IPS-NIHi7 (cell line): ENCODE results near the gene SLC6A8.

ENCODE experiments used
- DNase-seq: peaks from one replicate; pipeline ENCODE4 v3.0.0; 2012; ENCODE audit warnings: mixed read lengths; ENCODE audit errors: extremely low spot score

The SLC6A8 gene

DNA sequence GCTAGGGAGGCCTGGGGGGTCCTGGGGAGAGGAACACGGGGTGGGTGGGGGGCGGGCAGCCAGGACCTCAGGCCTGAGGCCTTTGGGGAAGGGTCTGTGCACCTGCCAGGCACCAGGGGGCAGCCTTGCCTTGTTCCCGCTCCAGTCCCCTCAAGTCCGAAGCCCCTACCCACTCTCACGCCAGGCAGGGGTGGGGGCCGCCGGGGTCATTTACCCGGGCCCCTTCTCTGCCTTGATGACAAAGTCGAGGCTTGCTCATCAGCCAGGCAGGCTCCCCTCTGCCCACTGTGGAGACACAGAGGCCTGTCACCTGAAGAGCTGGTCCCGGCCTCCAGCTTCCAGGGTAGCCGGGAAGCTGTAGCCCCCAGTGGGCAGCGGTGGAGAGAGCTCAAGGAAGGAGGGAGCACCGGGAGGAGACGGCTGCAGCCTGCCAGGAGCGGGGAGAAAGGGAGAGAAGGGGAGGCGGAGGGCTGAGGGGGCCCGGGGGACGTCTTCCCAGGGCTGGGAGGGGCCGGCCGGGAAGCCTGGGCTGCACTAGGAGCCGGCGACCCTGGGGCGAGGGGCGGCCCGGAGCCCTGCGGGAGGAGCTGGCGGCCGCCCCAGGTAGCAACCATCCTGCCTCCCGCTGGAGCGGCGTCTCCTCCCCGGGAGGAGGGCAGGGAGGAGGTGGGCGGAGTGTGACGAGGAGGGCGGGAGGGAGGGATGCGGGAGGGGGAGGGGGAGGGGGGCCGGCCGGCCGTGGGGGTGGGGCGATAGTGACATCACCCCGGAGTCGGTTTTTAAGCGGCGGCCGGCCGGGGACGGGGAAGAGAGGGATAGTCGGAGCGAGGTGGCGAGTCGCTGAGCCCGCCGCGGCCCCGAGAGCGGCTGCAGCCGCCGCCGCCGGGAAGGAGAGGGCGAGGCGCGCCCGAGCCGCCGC, at the start of gene SLC6A8:
Gene SLC6A8, plus strand, starts transcription at position 806 of the 919 bp plus-strand sequence. CDS start 649 bp downstream, outside the sequence.
- no peak for DNase-seq

- no peak for DNase-seq
Measured at GRCh38 chrX:153638041-153638371, 49.7 kb upstream of the SLC6A8 start.

- no peak for DNase-seq
Measured at GRCh38 chrX:153638436-153639176, 49.1 kb upstream of the SLC6A8 start.

DNA sequence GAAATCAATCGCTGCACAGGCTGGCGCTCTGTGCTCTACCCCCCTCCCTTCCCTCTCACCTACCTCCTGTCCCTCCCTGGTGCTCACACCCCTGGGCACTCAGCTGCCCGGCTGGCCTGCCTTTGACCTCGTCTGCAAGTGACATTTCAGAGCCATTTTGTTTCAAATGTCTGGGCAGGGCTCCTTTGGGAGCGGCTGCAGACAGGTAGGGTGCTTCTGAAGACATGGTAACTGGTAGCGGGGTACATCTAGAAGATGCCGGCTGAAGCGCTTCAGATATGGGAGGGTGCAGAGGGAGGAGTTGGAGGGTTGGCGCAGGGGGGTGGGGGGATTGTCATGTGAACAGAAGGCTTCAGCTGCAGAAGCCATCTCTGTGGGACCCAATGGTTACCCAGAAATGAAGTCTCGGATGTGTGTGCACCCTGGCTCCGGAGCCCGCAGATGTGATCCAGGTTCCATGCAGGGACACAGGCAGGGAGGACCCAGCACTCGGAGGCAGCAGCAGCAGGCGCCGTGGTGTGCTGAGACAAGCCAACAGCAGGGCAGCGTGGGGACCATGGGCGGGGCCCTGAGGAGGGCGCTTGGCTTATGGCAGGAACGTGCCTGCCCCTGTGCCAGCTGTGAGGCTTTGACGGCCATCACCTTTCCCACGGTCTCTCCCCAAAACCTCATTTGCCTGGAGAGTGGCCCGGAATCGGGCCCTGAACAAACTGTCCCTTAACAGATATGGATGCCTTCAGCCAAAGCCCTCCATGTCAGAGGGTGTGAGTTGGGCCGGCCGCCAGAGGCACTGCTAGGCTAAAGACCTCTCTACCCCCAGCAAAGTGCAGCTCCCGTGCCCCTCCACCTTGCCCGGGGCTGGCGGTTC, 48.3 kb upstream of the SLC6A8 start:
- no peak for DNase-seq

DNA sequence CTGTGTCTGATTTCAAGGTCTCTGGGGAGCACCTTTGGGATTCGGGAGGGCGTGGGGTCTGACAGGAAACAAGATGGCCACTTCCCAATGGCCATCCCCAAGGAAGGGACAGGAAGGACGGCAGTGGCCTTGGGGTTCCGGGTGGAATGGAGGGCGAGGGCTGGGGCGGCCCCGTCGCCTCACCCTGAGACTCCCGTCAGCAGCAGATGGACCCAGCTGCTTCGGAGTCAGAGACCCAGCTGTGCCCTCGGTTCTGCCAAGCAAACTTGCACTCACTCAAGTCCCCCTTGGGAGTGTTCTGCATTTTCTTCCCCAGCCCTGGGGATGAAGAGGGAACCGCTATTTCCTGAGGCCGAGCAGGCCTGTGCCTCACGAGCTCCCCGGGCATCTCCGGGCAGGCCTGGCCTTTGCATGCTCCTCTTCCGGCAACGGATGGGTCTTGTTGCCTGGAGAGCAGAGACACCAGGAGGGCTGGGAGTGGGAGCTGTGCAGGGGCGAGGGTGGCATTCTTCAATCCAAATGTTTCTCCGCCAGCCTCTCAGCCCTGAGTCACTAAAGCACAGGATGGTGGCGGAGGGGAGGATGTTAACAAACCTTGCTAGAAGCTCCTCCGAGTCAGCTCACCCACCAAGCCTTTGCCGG, 47.6 kb upstream of the SLC6A8 start:
- no peak for DNase-seq

- DNase-seq: no peak
Measured at GRCh38 chrX:153640736-153641575, 46.8 kb upstream of the SLC6A8 start.

GRCh38 chrX:153641627-153642026, 46.1 kb upstream of the SLC6A8 start:
- DNase-seq: no peak

DNA sequence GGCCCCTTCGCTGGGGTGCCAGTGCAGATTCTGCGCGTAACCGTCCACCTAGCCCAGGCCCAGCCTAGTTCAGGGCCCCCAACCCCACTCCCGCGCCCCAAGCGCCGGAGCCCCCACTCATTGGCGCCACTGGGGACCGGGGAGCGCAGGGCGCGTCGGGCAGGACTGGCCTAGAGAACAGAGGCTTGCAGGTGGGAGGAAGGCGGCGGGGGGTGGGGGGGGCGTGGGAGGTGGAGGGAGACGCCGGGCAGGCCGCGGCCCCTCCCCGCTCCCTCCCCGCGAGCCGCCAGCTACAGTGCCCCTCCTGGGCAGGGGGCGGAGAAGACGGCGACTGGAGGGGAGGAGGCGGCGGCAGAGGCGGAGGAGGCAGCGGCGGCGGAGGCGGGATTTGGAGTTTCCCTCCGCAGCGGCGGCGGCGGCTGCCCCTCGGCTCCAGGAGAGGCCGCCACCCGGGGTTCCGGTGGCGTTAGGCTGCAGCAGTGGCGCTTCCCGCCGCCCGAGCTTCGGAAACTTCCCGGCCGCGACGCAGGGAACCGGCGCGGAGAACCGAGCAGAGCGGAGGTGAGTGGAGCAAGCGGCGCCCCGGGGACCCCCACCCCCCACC, 45.6 kb upstream of the SLC6A8 start:
- peak; percentile 41 for DNase-seq

GRCh38 chrX:153642655-153643430, 44.9 kb upstream of the SLC6A8 start:
- DNase-seq: no peak

DNA sequence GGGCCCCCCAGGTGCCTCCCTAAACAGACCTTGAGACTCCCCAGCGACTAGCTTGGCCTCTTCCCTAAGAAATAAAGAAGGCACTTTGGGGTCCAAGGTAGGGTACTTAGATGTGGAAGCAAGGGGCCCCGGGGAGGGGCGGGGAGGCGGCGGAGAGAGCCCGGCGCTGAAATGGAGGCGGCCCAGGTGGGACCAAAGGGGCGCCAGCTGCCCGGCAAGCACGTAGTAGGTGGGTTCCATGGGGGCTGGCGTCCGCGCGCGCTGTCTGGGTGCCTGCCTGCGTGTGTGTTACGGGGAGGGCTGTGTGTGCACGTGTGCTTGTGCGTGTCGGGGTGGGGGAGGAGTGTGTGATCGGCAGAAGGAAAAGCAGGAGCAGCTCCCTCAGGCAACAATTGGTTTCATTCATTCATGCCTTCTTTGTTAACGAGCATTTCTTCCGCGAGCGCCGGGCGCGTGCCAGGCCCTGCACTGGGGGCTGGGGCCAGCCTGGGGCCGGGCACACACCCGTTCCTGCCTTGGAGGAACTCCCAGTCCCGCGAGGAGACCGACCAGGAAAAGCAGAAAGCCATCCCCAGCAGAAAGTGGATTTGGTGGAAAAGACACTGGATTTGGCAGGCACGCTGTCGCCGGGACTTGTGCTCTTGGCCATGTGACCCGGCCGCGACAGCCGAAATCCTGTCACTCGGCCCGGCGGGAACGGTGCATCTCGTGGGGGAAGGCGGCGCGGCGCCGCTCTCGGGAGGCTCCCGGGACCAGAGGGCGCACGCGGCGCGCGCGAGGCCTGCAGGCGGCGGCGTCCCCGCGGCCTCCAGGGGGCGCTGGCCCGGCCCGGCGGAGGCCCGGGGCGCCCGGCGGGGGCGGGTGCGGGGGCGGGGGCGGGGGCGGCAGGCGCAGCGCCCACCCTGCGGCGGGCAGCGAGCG, 44.0 kb upstream of the SLC6A8 start:
- peak; percentile 43 for DNase-seq

- DNase-seq: no peak
Measured at GRCh38 chrX:153644356-153645125, 43.2 kb upstream of the SLC6A8 start.

- no peak for DNase-seq
Measured at GRCh38 chrX:153645151-153645550, 42.6 kb upstream of the SLC6A8 start.

GRCh38 chrX:153645921-153646488, 41.7 kb upstream of the SLC6A8 start:
- no peak for DNase-seq

- peak; percentile 67 for DNase-seq
Measured at GRCh38 chrX:153646620-153647373, 40.9 kb upstream of the SLC6A8 start, which contains the start of gene DUSP9. DUSP9 (plus strand) TSS chrX:153647203; CDS start chrX:153647954, 751 bp downstream.

DNA sequence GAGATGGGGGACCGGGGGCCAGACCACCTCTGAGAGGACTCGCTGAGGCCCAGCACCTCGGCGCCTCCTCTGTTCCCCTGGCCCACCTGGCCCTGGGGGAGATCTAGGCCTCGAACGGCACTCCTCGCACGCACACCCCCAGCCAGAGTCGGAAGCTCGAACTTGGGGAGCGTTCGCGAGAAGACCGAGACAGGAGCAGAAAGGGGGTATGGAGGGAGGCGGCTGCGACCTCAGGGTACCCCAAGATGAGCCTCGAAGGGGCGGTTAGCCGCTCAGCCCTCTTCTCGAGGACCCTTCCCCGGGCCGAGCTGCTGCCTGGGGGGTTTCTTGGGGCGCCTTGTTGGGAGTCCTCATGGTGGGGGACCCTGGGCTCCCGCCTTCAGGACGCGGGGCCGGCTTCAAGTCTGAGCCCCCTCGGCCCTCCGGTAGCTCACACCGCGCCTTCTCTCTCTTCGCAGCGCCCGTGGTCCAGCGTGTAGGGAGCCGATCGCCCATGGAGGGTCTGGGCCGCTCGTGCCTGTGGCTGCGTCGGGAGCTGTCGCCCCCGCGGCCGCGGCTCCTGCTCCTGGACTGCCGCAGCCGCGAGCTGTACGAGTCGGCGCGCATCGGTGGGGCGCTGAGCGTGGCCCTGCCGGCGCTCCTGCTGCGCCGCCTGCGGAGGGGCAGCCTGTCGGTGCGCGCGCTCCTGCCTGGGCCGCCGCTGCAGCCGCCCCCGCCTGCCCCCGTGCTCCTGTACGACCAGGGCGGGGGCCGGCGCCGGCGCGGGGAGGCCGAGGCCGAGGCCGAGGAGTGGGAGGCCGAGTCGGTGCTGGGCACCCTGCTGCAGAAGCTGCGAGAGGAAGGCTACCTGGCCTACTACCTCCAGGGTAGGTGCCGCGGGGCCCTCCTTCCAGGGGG, 40.0 kb upstream of the SLC6A8 start:
- DNase-seq: no peak
